ENCODE measurements around the gene AOAH. TPM values are rescaled to one million over a fixed set of nuclear protein-coding genes. Genes with fewer than 3 reads are reported as not detected.

Gene AOAH
- total and polyA plus RNA-seq, 2 of the 13 experiments (the other 11 are each of a cell fraction or from before 2014, with no cell fraction given), result not detected

DNA sequence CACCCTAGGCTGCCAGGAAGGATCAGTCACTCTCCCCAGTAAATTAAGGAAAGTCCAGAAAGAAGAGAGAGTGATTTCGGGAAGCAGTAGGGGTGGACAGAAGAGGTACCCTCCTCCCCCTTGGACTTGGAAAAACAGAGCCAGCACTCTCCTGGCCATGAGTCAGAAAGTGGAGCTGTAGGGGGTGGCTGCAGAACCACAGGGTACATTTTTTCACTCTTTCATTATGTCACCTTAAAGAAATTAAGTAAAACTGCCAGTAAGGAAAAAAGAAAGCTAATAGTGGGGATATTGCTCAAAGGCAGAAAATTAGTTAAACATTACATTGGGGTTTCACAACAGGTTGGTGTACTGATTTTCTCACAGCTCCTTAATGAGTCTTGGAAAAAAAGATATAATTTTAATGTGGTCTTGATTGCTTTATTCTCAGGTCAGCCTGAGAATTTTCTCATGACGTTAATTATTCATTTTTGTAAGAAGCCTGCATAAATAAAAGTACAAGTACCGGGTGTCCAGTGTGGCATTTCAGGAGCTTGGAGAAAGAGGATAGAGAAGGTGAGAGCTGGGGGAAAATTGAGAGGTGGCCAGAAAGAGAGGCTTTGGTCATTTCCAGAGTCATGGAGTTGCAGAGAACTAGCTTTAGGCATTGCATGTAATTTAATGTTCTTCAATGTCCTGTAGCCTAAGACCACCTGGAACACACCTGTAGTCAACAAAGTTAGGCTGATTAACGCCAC is 23.2 kb upstream of the AOAH start:
- no peak for TF ChIP-seq ZNF484 (CRISPR knock-in tag; IDR thresholded peaks at IDR 0.05; ENCODE audit: borderline replicate concordance, low read depth)
- TF ChIP-seq CEBPB (IDR thresholded peaks at IDR 0.05; ENCODE audit: borderline replicate concordance, low read depth, low read length), result peak; percentile 49; the same call in 1 of the 2 replicates
- no peak overlapping the region for H2AFZ ChIP-seq (ENCODE audit: low read length)
- no peak overlapping the region for H3K4me2 ChIP-seq (ENCODE audit: low read depth, low read length)
- ATAC-seq (peak; percentile 54; the same call in 2 of the 3 replicates), FAIRE-seq (no peak), DNase-seq (ENCODE audit: low spot score) (no peak)
- intact Hi-C loops (cut with micrococcal nuclease; ENCODE audit: unreplicated experiment) (no loop called here), in situ Hi-C loops (cut with HindIII; ENCODE audit: extremely low pct_ligation_motif_present, low pct_unique_long_range_greater_than_20kb) (no loop called here)
- H3K27me3 ChIP-seq (ENCODE audit: control insufficient read depth in 1 of 2, insufficient read depth in 2 of 2, low read length in 2 of 2), result peaks cover 0 to 6% of the 10 kb centered on the region in 2 experiments; a peak in 1 of 5 replicates
- POLR2A ChIA-PET, result no interaction called here
- no peak overlapping the region for H3K9ac ChIP-seq (ENCODE audit: insufficient read depth, low read depth, low read length)
- no peak overlapping the region for H3K27ac ChIP-seq (ENCODE audit: extremely low read length, insufficient read depth, low read length)
- no peaks in the 10 kb centered on the region for H3K79me2 ChIP-seq (ENCODE audit: insufficient read depth, low read length)
- no peaks in the 10 kb centered on the region for H4K20me1 ChIP-seq (ENCODE audit: insufficient read depth, low read length)
- no peaks in the 10 kb centered on the region for H3K9me3 ChIP-seq (ENCODE audit: low read length)
- no peaks in the 10 kb centered on the region for H3K36me3 ChIP-seq (replicated peaks in 1 of 2; ENCODE audit: control insufficient read depth in 1 of 2, insufficient read depth in 2 of 2, low read length in 2 of 2)
- 29% methylated on average over 4 of the region's 4 CpGs for WGBS (ENCODE audit: low lambda C conversion rate)
- CTCF ChIA-PET (ENCODE audit: low intra/inter-chr PET ratio, low total read pairs), result no interaction called here
- BruUV-seq (replicated peaks), result no TSS peak
- H3K4me1 ChIP-seq (ENCODE audit: insufficient read depth, low read length), result peaks cover 19% of the 10 kb centered on the region
- H3K4me3 ChIP-seq (replicated peaks in 1 of 3; ENCODE audit: insufficient read depth in 1 of 3, low read depth in 2 of 3, low read length in 3 of 3), result no peak overlapping the region

DNA sequence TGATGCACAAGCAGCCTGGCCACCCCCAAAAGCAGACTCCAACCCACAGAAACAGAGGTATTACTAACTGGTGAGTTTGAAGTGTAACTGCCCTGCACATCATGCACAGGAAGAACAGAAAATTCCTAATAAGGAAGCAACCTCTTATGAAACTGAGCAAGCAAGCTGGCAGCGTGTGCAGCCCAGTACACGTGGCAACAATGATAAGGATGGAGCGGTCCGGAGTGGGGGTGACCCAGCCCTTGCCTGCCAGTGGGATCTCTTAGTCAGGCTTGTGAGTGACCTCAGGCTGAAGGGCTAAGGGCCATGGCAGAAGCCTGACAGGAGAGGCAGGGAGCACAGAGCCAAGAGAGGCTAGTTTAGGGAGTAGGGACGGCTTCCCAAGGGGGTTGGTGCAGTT is 22.1 kb upstream of the AOAH start:
- ChIA-PET CTCF (ENCODE audit: low intra/inter-chr PET ratio, low total read pairs) (no interaction called here), POLR2A (no interaction called here)
- Histone ChIP-seq H3K27ac (ENCODE audit: extremely low read length, insufficient read depth, low read length) (no peak overlapping the region), H2AFZ (ENCODE audit: low read length) (no peak overlapping the region), H3K4me1 (ENCODE audit: insufficient read depth, low read length) (peaks cover 19% of the 10 kb centered on the region), H3K4me3 (replicated peaks in 1 of 3; ENCODE audit: insufficient read depth in 1 of 3, low read depth in 2 of 3, low read length in 3 of 3) (no peak overlapping the region), H3K36me3 (replicated peaks in 1 of 2; ENCODE audit: control insufficient read depth in 1 of 2, insufficient read depth in 2 of 2, low read length in 2 of 2) (no peaks in the 10 kb centered on the region), H3K4me2 (ENCODE audit: low read depth, low read length) (no peak overlapping the region; the same call in 1 of the 2 replicates), H3K79me2 (ENCODE audit: insufficient read depth, low read length) (no peaks in the 10 kb centered on the region), H3K9me3 (ENCODE audit: low read length) (no peaks in the 10 kb centered on the region), H4K20me1 (ENCODE audit: insufficient read depth, low read length) (no peaks in the 10 kb centered on the region), H3K9ac (ENCODE audit: insufficient read depth, low read depth, low read length) (no peak overlapping the region), H3K27me3 (ENCODE audit: control insufficient read depth in 1 of 2, insufficient read depth in 2 of 2, low read length in 2 of 2) (peaks cover 0 to 6% of the 10 kb centered on the region in 2 experiments; a peak in 1 of 5 replicates)
- peak; percentile 62 for ATAC-seq
- in situ Hi-C loops (cut with HindIII; ENCODE audit: extremely low pct_ligation_motif_present, low pct_unique_long_range_greater_than_20kb), result no loop called here
- no peak for DNase-seq (ENCODE audit: low spot score)
- 33% methylated on average over 5 of the region's 5 CpGs for WGBS (ENCODE audit: low lambda C conversion rate)
- no TSS peak for BruUV-seq (replicated peaks)
- intact Hi-C loops (cut with micrococcal nuclease; ENCODE audit: unreplicated experiment), result no loop called here
- TF ChIP-seq ZNF3 (CRISPR knock-in tag; IDR thresholded peaks at IDR 0.05) (no peak), ZNF761 (CRISPR knock-in tag; conservative IDR thresholded peaks at IDR 0.05) (no peak), ZNF614 (CRISPR knock-in tag; IDR thresholded peaks at IDR 0.05; ENCODE audit: borderline replicate concordance) (no peak), SRF (IDR thresholded peaks at IDR 0.05; ENCODE audit: low read depth, low read length) (peak; percentile 67), CBX5 (CRISPR knock-in tag; IDR thresholded peaks at IDR 0.05; ENCODE audit: borderline replicate concordance) (no peak)
- TF ChIP-seq, protein P1, sequence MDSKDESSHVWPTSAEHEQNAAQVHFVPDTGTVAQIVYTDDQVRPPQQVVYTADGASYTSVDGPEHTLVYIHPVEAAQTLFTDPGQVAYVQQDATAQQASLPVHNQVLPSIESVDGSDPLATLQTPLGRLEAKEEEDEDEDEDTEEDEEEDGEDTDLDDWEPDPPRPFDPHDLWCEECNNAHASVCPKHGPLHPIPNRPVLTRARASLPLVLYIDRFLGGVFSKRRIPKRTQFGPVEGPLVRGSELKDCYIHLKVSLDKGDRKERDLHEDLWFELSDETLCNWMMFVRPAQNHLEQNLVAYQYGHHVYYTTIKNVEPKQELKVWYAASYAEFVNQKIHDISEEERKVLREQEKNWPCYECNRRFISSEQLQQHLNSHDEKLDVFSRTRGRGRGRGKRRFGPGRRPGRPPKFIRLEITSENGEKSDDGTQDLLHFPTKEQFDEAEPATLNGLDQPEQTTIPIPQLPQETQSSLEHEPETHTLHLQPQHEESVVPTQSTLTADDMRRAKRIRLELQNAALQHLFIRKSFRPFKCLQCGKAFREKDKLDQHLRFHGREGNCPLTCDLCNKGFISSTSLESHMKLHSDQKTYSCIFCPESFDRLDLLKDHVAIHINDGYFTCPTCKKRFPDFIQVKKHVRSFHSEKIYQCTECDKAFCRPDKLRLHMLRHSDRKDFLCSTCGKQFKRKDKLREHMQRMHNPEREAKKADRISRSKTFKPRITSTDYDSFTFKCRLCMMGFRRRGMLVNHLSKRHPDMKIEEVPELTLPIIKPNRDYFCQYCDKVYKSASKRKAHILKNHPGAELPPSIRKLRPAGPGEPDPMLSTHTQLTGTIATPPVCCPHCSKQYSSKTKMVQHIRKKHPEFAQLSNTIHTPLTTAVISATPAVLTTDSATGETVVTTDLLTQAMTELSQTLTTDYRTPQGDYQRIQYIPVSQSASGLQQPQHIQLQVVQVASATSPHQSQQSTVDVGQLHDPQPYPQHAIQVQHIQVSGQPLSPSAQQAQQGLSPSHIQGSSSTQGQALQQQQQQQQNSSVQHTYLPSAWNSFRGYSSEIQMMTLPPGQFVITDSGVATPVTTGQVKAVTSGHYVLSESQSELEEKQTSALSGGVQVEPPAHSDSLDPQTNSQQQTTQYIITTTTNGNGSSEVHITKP (CRISPR knock-in tag; IDR thresholded peaks at IDR 0.05; ENCODE audit: low read depth), result no peak
- no peak for FAIRE-seq

Measured in HepG2 (cell line).